ENCODE measurements around the gene CCDC102B. TPM values are rescaled to one million over a fixed set of nuclear protein-coding genes. Genes with fewer than 3 reads are reported as not detected.
"Not testable (repeated sequence)": the region's sequence is repeated elsewhere in the genome, so short reads cannot be mapped to it uniquely, and the experiment has no call there.

The CCDC102B gene
- total and polyA plus RNA-seq, 2 donors (not counting 1 experiment from before 2014, with no cell fraction given), result 3.9 to 4.0 TPM

DNA sequence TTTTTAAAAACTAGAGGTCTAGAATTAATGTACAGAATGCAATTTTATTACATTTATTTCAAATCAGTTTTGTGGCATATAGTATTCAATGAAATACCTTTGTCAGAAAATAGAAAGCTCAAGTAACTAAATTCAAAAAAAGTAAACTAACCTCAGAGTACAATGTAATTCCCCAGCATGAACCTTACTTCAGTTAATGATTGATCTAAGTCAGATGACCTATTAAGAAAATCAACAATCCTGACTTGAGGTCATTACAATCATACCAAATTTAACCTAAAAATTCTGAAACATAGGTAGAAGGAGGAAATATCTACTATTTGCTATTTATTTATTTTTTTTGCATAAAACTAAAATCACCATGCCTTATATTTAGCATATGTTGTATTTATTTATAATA, 142.9 kb downstream of the CCDC102B start:
- H3K9me3 Mint-ChIP-seq (ENCODE audit: insufficient read depth), result no peaks in the 10 kb centered on the region
- POLR2A ChIA-PET, result no interaction called here
- H3K27ac Mint-ChIP-seq, result no peak overlapping the region

DNA sequence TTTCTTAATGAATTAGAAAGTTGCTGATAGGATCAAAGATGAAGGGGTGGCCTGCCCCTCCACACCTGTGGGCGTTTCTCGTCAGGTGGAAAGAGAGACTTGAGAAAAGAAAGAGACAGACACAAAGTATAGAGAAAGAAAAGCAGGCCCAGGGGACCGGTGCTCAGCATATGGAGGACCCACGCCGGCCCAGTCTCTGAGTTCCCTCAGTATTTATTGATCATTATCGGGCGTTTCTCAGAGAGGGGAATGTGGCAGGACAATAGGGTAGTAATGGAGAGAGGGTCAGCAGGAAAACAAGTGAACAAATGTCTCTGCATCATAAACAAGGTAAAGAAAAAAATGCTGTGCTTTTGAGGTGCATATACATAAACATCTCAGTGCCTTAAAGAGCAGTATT, 144.3 kb downstream of the CCDC102B start:
- Mint-ChIP-seq H3K4me3 (no peak overlapping the region), H3K27me3 (no peaks in the 10 kb centered on the region), H3K27ac (no peak overlapping the region), H3K4me1 (no peaks in the 10 kb centered on the region), H3K9me3 (ENCODE audit: insufficient read depth) (no peaks in the 10 kb centered on the region)
- Histone ChIP-seq H3K36me3 (replicated peaks in 1 of 2; ENCODE audit: control extremely low read depth in 1 of 2, control insufficient read depth in 1 of 2, extremely low read depth in 1 of 2, insufficient read depth in 2 of 2, low read length in 1 of 2) (no peaks in the 10 kb centered on the region), H3K4me2 (replicated peaks; ENCODE audit: low read depth, low read length, poor library complexity, severe bottlenecking) (no peak overlapping the region), H3K9ac (ENCODE audit: low read length) (no peak overlapping the region), H3K27me3 (replicated peaks in 1 of 4; ENCODE audit: control extremely low read depth in 1 of 4, control insufficient read depth in 3 of 4, insufficient read depth in 4 of 4, low read length in 3 of 4) (no peaks in the 10 kb centered on the region), H3K27ac (ENCODE audit: low read length in 2 of 2) (no peak overlapping the region), H4K20me1 (ENCODE audit: control insufficient read depth, insufficient read depth, low read length, poor library complexity, severe bottlenecking) (no peaks in the 10 kb centered on the region), H2AFZ (ENCODE audit: insufficient read depth, low read depth, low read length, poor library complexity, severe bottlenecking) (no peak overlapping the region), H3K4me3 (ENCODE audit: control extremely low read depth in 1 of 5, extremely low read depth in 1 of 5, insufficient read depth in 1 of 5, low read depth in 2 of 5, low read length in 4 of 5) (no peak overlapping the region), H3K4me1 (ENCODE audit: control insufficient read depth in 2 of 2, insufficient read depth in 2 of 2, low read length in 2 of 2) (no peaks in the 10 kb centered on the region), H3K9me3 (ENCODE audit: control extremely low read depth in 1 of 3, control insufficient read depth in 2 of 3, insufficient read depth in 1 of 3, low read length in 2 of 3) (no peaks in the 10 kb centered on the region), H3K79me2 (ENCODE audit: control insufficient read depth, insufficient read depth, low read length) (no peaks in the 10 kb centered on the region)
- POLR2A ChIA-PET, result no interaction called here
- CTCF ChIA-PET, result no interaction called here
- no peak for DNase-seq
- intact Hi-C loops (cut with micrococcal nuclease), result no loop called here
- TF ChIP-seq, protein P1, sequence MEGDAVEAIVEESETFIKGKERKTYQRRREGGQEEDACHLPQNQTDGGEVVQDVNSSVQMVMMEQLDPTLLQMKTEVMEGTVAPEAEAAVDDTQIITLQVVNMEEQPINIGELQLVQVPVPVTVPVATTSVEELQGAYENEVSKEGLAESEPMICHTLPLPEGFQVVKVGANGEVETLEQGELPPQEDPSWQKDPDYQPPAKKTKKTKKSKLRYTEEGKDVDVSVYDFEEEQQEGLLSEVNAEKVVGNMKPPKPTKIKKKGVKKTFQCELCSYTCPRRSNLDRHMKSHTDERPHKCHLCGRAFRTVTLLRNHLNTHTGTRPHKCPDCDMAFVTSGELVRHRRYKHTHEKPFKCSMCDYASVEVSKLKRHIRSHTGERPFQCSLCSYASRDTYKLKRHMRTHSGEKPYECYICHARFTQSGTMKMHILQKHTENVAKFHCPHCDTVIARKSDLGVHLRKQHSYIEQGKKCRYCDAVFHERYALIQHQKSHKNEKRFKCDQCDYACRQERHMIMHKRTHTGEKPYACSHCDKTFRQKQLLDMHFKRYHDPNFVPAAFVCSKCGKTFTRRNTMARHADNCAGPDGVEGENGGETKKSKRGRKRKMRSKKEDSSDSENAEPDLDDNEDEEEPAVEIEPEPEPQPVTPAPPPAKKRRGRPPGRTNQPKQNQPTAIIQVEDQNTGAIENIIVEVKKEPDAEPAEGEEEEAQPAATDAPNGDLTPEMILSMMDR (IDR thresholded peaks at IDR 0.05), result no peak
- no peak for TF ChIP-seq EZH2 (IDR thresholded peaks at IDR 0.05; ENCODE audit: borderline replicate concordance, insufficient read depth, low read depth, low read length, poor library complexity, severe bottlenecking)
- ATAC-seq (ENCODE audit: low read depth), result no peak
- WGBS (ENCODE audit: insufficient coverage), result 76% methylated on average over 5 of the region's 7 CpGs

More for the DNA sequence above, 142.9 kb downstream of the CCDC102B start:
- no peaks in the 10 kb centered on the region for H3K27me3 ChIP-seq (replicated peaks in 1 of 4; ENCODE audit: control extremely low read depth in 1 of 4, control insufficient read depth in 3 of 4, insufficient read depth in 4 of 4, low read length in 3 of 4)
- TF ChIP-seq EZH2 (IDR thresholded peaks at IDR 0.05; ENCODE audit: borderline replicate concordance, insufficient read depth, low read depth, low read length, poor library complexity, severe bottlenecking), result no peak
- TF ChIP-seq, protein P1 (IDR thresholded peaks at IDR 0.05), result no peak
- no peaks in the 10 kb centered on the region for H3K79me2 ChIP-seq (ENCODE audit: control insufficient read depth, insufficient read depth, low read length)
- H3K4me1 ChIP-seq (ENCODE audit: control insufficient read depth in 2 of 2, insufficient read depth in 2 of 2, low read length in 2 of 2), result no peaks in the 10 kb centered on the region
- no peak overlapping the region for H3K4me2 ChIP-seq (replicated peaks; ENCODE audit: low read depth, low read length, poor library complexity, severe bottlenecking)
- no peak for DNase-seq
- H3K4me1 Mint-ChIP-seq, result no peaks in the 10 kb centered on the region
- H2AFZ ChIP-seq (ENCODE audit: insufficient read depth, low read depth, low read length, poor library complexity, severe bottlenecking), result no peak overlapping the region
- no peaks in the 10 kb centered on the region for H4K20me1 ChIP-seq (ENCODE audit: control insufficient read depth, insufficient read depth, low read length, poor library complexity, severe bottlenecking)
- H3K36me3 ChIP-seq (replicated peaks in 1 of 2; ENCODE audit: control extremely low read depth in 1 of 2, control insufficient read depth in 1 of 2, extremely low read depth in 1 of 2, insufficient read depth in 2 of 2, low read length in 1 of 2), result no peaks in the 10 kb centered on the region
- no peak overlapping the region for H3K9ac ChIP-seq (ENCODE audit: low read length)
- ATAC-seq (ENCODE audit: low read depth), result no peak
- CTCF ChIA-PET, result no interaction called here
- no peak overlapping the region for H3K27ac ChIP-seq (ENCODE audit: low read length in 2 of 2)
- H3K4me3 Mint-ChIP-seq, result no peak overlapping the region
- H3K4me3 ChIP-seq (ENCODE audit: control extremely low read depth in 1 of 5, extremely low read depth in 1 of 5, insufficient read depth in 1 of 5, low read depth in 2 of 5, low read length in 4 of 5), result no peak overlapping the region
- intact Hi-C loops (cut with micrococcal nuclease), result no loop called here
- no peaks in the 10 kb centered on the region for H3K27me3 Mint-ChIP-seq
- H3K9me3 ChIP-seq (ENCODE audit: control extremely low read depth in 1 of 3, control insufficient read depth in 2 of 3, insufficient read depth in 1 of 3, low read length in 2 of 3), result no peaks in the 10 kb centered on the region

DNA sequence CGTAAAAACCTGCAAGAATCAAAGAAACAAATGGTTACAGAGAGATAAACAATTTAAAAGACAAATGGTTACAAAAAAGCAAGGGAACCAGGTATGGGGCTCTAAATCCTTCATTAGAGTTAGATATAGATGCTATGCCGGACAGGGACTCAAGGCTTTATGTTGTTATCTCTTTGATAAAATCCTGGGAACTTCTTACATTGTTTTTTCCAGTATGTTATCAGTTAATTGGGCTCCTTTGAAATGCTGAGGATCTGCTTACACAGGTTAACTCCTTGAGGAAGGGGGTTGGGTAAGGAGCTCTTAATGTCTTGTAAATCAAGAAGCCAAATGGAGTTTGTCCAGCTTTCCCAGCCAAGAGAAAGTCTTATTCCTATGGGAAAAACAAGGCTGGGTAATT, 146.0 kb downstream of the CCDC102B start:
- H3K4me1 ChIP-seq (ENCODE audit: control insufficient read depth in 2 of 2, insufficient read depth in 2 of 2, low read length in 2 of 2); ATAC-seq (ENCODE audit: low read depth); H3K9me3 ChIP-seq (ENCODE audit: control extremely low read depth in 1 of 3, control insufficient read depth in 2 of 3, insufficient read depth in 1 of 3, low read length in 2 of 3); H3K36me3 ChIP-seq (replicated peaks in 1 of 2; ENCODE audit: control extremely low read depth in 1 of 2, control insufficient read depth in 1 of 2, extremely low read depth in 1 of 2, insufficient read depth in 2 of 2, low read length in 1 of 2); H3K9me3 Mint-ChIP-seq (ENCODE audit: insufficient read depth); H3K27ac Mint-ChIP-seq; H3K4me2 ChIP-seq (replicated peaks; ENCODE audit: low read depth, low read length, poor library complexity, severe bottlenecking); H3K9ac ChIP-seq (ENCODE audit: low read length); H3K27me3 Mint-ChIP-seq; H3K27ac ChIP-seq (ENCODE audit: low read length in 2 of 2); DNase-seq; H3K4me3 Mint-ChIP-seq; H3K4me3 ChIP-seq (ENCODE audit: control extremely low read depth in 1 of 5, extremely low read depth in 1 of 5, insufficient read depth in 1 of 5, low read depth in 2 of 5, low read length in 4 of 5); CTCF ChIA-PET; intact Hi-C loops (cut with micrococcal nuclease); H2AFZ ChIP-seq (ENCODE audit: insufficient read depth, low read depth, low read length, poor library complexity, severe bottlenecking); H4K20me1 ChIP-seq (ENCODE audit: control insufficient read depth, insufficient read depth, low read length, poor library complexity, severe bottlenecking); POLR2A ChIA-PET; H3K4me1 Mint-ChIP-seq; H3K79me2 ChIP-seq (ENCODE audit: control insufficient read depth, insufficient read depth, low read length); H3K27me3 ChIP-seq (replicated peaks in 1 of 4; ENCODE audit: control extremely low read depth in 1 of 4, control insufficient read depth in 3 of 4, insufficient read depth in 4 of 4, low read length in 3 of 4): not testable (repeated sequence)
- no CpG with 5 or more reads among the region's 2 CpGs for WGBS (ENCODE audit: insufficient coverage)
